ENCODE data around the gene AHDC1. TPM values are rescaled to one million over a fixed set of nuclear protein-coding genes. Genes with fewer than 3 reads are reported as not detected.
A peak's percentile ranks its signal among the peaks of the same experiment; 100 is the strongest.

Gene AHDC1
- total RNA-seq, 4 donors from 2014 or later: 26.4 to 39.9 (median 34.6) TPM

- no peaks in the 10 kb centered on the region for H3K27me3 ChIP-seq
- H3K4me1 ChIP-seq: peaks cover 0 to 55% (median 34%) of the 10 kb centered on the region in 4 donors
- peak in 1 of 2 donors; percentile 33 for TF ChIP-seq EP300 (IDR thresholded peaks at IDR 0.05)
- TF ChIP-seq CTCF (IDR thresholded peaks at IDR 0.05): peak; percentile 87 to 96 (median 89)
- no peak for TF ChIP-seq POLR2A (IDR thresholded peaks at IDR 0.05)
- H3K4me3 ChIP-seq: no peak overlapping the region
- no peaks in the 10 kb centered on the region for H3K9me3 ChIP-seq
- no peaks in the 10 kb centered on the region for H3K36me3 ChIP-seq
- DNase-seq (ENCODE audit: low spot score in 2 of 2): peak in 1 of 2 donors; percentile 63
- H3K27ac ChIP-seq: peak overlapping the region in 2 of 4 donors; percentile 53 to 69
- WGBS, 2 donors: 11 to 12% methylated on average over 11 of the region's 11 CpGs
Measured at GRCh38 chr1:27605796-27606707, 2.1 kb upstream of the AHDC1 start.

- TF ChIP-seq POLR2A (IDR thresholded peaks at IDR 0.05): no peak
- TF ChIP-seq EP300 (IDR thresholded peaks at IDR 0.05): no peak
- TF ChIP-seq CTCF (IDR thresholded peaks at IDR 0.05): no peak
- no peaks in the 10 kb centered on the region for H3K36me3 ChIP-seq
- no peak overlapping the region for H3K4me3 ChIP-seq
- H3K27me3 ChIP-seq: no peaks in the 10 kb centered on the region
- peaks cover 0 to 62% (median 41%) of the 10 kb centered on the region in 4 donors for H3K4me1 ChIP-seq
- no peak for DNase-seq (ENCODE audit: low spot score in 2 of 2)
- 80 to 91% methylated on average over 7 of the region's 7 CpGs for WGBS, 2 donors
- no peaks in the 10 kb centered on the region for H3K9me3 ChIP-seq
- H3K27ac ChIP-seq: peak overlapping the region in 2 of 4 donors; percentile 19 to 53
Measured at GRCh38 chr1:27605300-27605766, 1.4 kb upstream of the AHDC1 start.

GRCh38 chr1:27604579-27605299 is 795 bp upstream of the AHDC1 start:
- H3K27me3 ChIP-seq: no peaks in the 10 kb centered on the region
- no peaks in the 10 kb centered on the region for H3K9me3 ChIP-seq
- H3K36me3 ChIP-seq: no peaks in the 10 kb centered on the region
- TF ChIP-seq EP300 (IDR thresholded peaks at IDR 0.05) (no peak), CTCF (IDR thresholded peaks at IDR 0.05) (no peak), POLR2A (IDR thresholded peaks at IDR 0.05) (no peak)
- no peak for DNase-seq (ENCODE audit: low spot score in 2 of 2)
- 38 to 41% methylated on average over 21 of the region's 21 CpGs for whole genome bisulfite sequencing, 2 donors
- peak overlapping the region; percentile 78 to 99 (median 94) for H3K4me3 ChIP-seq
- peaks cover under 1 to 68% (median 46%) of the 10 kb centered on the region in 4 donors for H3K4me1 ChIP-seq
- H3K27ac ChIP-seq: peak overlapping the region; percentile 93 to 99 (median 97)

- Histone ChIP-seq H3K9me3 (no peaks in the 10 kb centered on the region), H3K4me3 (peak overlapping the region; percentile 78 to 99 (median 94)), H3K4me1 (peaks cover 6 to 80% (median 56%) of the 10 kb centered on the region in 4 donors), H3K27ac (peak overlapping the region; percentile 93 to 99 (median 97)), H3K36me3 (no peaks in the 10 kb centered on the region), H3K27me3 (no peaks in the 10 kb centered on the region)
- DNase-seq (ENCODE audit: low spot score in 2 of 2): no peak
- 0 to 1% methylated on average over 5 to 23 of the region's 43 CpGs for WGBS, 2 donors
- TF ChIP-seq EP300 (IDR thresholded peaks at IDR 0.05) (no peak), CTCF (IDR thresholded peaks at IDR 0.05) (no peak), POLR2A (IDR thresholded peaks at IDR 0.05) (no peak)
Measured at GRCh38 chr1:27603309-27603680, 649 bp downstream of the AHDC1 start.
